ENCODE data around the gene TGFB1I1.
"Not testable (repeated sequence)": the region's sequence is repeated elsewhere in the genome, so short reads cannot be mapped to it uniquely, and the experiment has no call there.

Gene TGFB1I1

GRCh38 chr16:31484048-31484447 lies 12.1 kb downstream of the TGFB1I1 start:
- not testable (repeated sequence) for H3K4me3 ChIP-seq, H3K27ac ChIP-seq

- Histone ChIP-seq H3K4me3 (no peak overlapping the region), H3K27ac (no peak overlapping the region)
Observed at GRCh38 chr16:31484491-31485171, 12.7 kb downstream of the TGFB1I1 start.

GRCh38 chr16:31485571-31485970 lies 13.6 kb downstream of the TGFB1I1 start:
- Histone ChIP-seq H3K4me3 (no peak overlapping the region), H3K27ac (no peak overlapping the region)

GRCh38 chr16:31486045-31486444 lies 14.1 kb downstream of the TGFB1I1 start:
- no peak overlapping the region for H3K27ac ChIP-seq

GRCh38 chr16:31487071-31487719 lies 15.2 kb downstream of the TGFB1I1 start:
- Histone ChIP-seq H3K4me3 (peak overlapping the region; percentile 24 to 49 (median 40)), H3K27ac (peak overlapping the region in 6 of 21 experiments; percentile 13 to 60 (median 30))

More at GRCh38 chr16:31486045-31486444, 14.1 kb downstream of the TGFB1I1 start:
- no peak overlapping the region for H3K4me3 ChIP-seq

GRCh38 chr16:31487720-31488467 lies 15.9 kb downstream of the TGFB1I1 start:
- H3K27ac ChIP-seq: peak overlapping the region in 7 of 21 experiments; percentile 5 to 60 (median 24)

GRCh38 chr16:31488468-31489297 lies 16.7 kb downstream of the TGFB1I1 start:
- Histone ChIP-seq H3K27ac (peak overlapping the region in 3 of 21 experiments; percentile 5 to 60 (median 37)), H3K4me3 (peak overlapping the region; percentile 24 to 49 (median 40))

More at GRCh38 chr16:31487720-31488467, 15.9 kb downstream of the TGFB1I1 start:
- H3K4me3 ChIP-seq: peak overlapping the region; percentile 24 to 49 (median 40)

GRCh38 chr16:31489298-31489564 lies 17.3 kb downstream of the TGFB1I1 start:
- Histone ChIP-seq H3K27ac (no peak overlapping the region), H3K4me3 (no peak overlapping the region)

GRCh38 chr16:31489616-31490584 lies 17.9 kb downstream of the TGFB1I1 start:
- Histone ChIP-seq H3K4me3 (no peak overlapping the region), H3K27ac (no peak overlapping the region)

GRCh38 chr16:31491778-31492418 lies 19.9 kb downstream of the TGFB1I1 start:
- no peak overlapping the region for H3K27ac ChIP-seq
- H3K4me3 ChIP-seq: no peak overlapping the region

- Histone ChIP-seq H3K4me3 (no peak overlapping the region), H3K27ac (no peak overlapping the region)
Observed at GRCh38 chr16:31493506-31494125, 21.7 kb downstream of the TGFB1I1 start.

- Histone ChIP-seq H3K27ac (no peak overlapping the region), H3K4me3 (no peak overlapping the region)
Observed at GRCh38 chr16:31496670-31497069, 24.7 kb downstream of the TGFB1I1 start.

GRCh38 chr16:31498493-31498892 lies 26.5 kb downstream of the TGFB1I1 start:
- H3K4me3 ChIP-seq: no peak overlapping the region

GRCh38 chr16:31499928-31500327 lies 28.0 kb downstream of the TGFB1I1 start:
- Histone ChIP-seq H3K27ac (no peak overlapping the region), H3K4me3 (no peak overlapping the region)

More at GRCh38 chr16:31498493-31498892, 26.5 kb downstream of the TGFB1I1 start:
- H3K27ac ChIP-seq: no peak overlapping the region

- H3K4me3 ChIP-seq: no peak overlapping the region
- H3K27ac ChIP-seq: no peak overlapping the region
Observed at GRCh38 chr16:31501226-31501965, 29.4 kb downstream of the TGFB1I1 start.

GRCh38 chr16:31501966-31502348 lies 30.0 kb downstream of the TGFB1I1 start:
- Histone ChIP-seq H3K4me3 (no peak overlapping the region), H3K27ac (no peak overlapping the region)

GRCh38 chr16:31502981-31503380 lies 31.0 kb downstream of the TGFB1I1 start:
- Histone ChIP-seq H3K4me3 (no peak overlapping the region), H3K27ac (no peak overlapping the region)
